ENCODE data around the gene SLC25A48.
A peak's percentile ranks its signal among the peaks of the same experiment; 100 is the strongest.

Gene SLC25A48

DNA sequence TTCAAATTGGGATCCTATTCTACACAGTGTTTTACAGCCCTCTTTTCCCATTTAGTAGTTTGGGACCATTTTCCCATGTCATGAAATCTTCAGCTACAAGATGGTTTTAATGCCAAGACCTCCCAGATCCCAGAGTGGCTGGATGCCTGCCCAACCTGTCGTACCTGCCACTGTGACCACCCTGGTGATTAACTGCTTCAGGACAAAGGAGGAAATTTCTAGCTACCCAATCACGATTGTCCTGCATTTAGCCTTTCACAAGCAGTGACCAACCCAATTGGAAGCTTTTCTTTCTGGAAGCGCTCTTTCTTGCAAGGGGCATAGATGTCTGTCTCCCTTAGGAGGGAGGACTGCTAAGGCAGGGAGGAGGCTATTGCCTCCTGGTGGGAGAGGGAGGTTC is 47.4 kb downstream of the SLC25A48 start:
- no peak for DNase-seq (ENCODE audit: low read depth)

DNA sequence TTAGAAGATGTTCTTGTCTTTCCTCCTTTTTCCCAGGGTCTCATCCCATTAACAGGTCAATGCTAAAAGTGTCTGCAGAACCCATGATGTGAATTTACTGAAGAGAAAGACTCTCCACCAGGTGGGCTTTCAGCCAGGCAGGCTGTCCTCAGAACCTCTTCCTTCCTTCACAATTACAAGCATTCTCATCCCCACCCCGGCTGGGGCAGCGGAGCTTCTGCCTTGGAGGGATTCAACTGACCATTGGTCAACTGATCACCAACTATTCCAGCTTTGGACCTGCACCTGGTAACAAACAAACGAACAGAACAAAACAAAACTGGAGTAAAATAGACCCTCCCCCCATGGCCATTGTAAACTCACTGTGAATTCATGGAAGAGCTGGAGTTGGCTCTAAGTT is 48.6 kb downstream of the SLC25A48 start:
- no peak for DNase-seq (ENCODE audit: low read depth)

DNA sequence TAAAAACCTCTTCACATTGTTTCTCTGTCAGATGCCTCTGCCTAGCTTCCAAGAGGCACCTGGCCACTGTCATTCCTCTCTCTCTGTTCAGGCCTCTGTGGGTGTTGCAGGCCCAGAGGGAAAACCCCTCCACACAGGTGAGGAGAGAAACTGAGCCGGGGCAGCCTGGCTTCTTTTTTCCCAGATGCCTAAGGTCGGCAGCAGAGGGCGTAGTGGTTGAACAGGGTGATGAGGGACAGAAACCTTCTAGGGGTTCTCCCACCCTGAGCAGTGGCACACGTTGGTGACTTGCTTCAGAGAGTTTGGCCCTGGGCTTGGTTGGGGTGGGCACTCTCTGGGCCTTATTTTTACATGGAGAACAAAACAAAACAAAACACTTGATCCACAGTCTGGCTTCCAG is 49.0 kb downstream of the SLC25A48 start:
- DNase-seq (ENCODE audit: low read depth) = no peak

DNA sequence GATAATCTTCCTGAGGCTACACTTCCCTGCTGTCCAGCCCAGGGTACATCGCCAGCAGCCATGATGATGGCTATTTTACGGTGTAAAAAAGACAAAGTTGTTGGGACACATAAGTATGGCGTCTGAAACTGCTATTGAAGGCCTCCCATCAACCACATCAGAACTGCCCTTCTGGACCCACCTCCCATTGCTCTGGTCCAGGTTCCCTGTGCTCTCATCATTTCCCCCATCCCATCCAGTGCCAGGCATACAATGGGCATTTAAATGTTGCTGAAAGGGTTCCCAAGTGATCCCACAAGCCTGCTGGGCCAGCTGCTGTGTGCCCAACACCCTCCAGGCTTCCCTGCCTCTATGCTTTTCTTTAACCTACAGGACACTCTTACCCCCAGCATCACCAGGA is 50.6 kb downstream of the SLC25A48 start:
- no peak for DNase-seq (ENCODE audit: low read depth)

DNA sequence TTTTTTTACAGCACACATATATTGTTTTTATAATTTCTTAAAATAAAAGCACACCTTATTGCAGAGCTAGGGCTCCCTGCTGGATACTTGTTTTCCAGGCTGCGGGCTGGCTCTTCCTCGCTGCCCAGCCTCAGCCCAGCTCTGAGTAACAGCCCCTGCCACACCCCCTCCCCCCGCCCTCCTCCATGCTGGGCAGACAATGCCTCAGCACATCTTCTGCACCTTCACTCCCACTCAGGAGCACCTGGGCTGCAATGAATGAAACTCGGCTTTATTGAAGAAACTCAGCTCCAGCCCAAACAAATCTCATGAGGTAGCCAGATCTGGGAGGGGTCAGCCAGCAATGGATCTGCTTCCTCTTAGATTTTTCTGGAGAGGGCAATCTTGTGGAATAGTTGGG is 51.7 kb downstream of the SLC25A48 start:
- no peak for DNase-seq (ENCODE audit: low read depth)

DNA sequence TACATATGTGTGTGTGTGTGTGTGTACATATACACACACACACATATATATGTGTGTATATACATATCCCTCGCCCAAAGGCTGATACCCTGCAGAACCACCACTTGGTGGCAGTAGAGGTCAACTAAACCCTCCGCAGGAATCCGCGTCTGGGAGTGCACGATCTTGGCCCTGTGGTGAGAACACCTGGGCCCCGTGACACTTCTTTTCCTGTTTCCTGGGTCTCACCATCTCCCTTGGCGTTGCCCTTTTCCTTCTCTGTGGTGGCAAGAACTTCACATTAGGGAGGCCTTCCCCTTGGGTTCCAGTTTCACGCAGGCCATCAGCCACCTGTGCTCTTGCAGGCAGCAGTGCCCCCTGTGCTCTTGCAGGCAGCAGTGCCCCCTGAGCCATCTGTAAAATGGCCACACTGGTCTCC is 53.0 kb downstream of the SLC25A48 start:
- DNase-seq (ENCODE audit: low read depth) = peak; percentile 17

DNA sequence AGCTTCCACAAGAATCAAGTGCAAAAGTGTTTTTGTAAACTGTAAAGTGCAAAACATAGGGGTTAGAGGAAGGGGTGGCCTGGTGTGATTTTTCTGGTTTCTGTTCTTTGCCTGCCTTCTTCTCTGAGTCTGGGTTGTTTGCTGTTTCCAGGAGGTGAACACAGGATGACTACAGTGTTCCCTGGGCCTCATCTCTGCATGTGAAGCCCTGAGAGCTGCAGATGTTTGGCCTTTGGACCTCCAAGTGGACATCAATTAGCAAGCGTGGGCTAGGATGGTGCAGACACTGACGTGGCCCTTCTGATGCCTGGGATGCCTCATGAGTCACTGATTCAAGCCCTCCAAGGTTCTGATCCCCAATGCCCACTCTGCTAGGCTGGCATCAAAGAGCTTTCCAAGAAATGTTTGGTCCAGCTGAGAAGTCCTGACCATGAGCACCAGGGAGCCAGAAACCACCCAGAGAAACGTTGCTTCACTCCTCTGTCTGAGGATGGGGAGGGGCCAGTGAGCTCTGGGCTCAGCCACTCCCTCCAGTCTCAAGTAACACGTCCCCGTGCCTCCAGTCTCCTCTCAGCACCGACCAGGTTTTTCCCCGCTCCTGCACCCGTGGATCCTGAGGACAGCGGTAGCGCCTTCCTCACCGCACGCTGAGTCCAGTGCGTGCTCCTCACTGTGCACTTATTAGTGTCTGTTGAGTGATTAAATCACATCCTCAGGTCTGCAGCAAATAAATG is 53.6 kb downstream of the SLC25A48 start:
- DNase-seq (ENCODE audit: low read depth) = no peak

DNA sequence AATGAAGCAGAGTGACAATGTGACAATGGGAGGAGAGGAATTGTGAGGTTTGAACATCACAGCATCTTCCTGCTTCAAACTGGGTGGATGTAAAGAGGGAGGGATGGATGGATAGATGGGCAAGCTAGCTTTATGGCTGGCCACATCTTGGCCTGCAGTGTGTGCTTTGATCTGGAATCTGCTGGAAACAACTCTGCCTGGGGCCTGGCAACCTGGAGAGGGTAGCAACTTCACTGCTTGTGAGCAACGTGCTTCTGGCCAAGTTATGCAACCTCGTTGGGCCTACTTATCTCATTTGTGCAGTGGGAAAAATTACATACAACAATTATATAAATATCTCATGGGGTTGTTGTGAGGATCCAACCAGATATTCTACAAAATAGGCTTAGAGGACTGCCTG is 55.8 kb downstream of the SLC25A48 start:
- no peak for DNase-seq (ENCODE audit: low read depth)

DNA sequence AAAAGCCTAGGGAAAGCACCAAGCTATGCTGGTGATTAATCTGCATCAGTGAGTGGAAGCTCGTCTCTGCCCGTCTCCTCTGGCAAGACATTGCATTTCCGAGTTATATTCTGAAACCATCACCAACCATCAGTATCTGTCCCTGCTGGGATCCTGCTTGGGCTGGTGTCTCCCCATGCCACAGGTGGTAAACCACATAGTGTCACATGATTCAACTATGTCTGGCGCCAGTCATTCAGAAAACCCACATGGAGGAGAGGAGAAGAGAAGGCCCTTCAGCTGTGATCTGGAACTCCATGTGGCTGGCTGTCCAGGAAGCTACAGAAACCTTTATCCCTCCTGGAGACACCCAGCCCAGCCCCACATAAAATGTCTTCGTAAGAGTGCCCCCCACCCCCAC is 56.4 kb downstream of the SLC25A48 start:
- DNase-seq (ENCODE audit: low read depth) = no peak

DNA sequence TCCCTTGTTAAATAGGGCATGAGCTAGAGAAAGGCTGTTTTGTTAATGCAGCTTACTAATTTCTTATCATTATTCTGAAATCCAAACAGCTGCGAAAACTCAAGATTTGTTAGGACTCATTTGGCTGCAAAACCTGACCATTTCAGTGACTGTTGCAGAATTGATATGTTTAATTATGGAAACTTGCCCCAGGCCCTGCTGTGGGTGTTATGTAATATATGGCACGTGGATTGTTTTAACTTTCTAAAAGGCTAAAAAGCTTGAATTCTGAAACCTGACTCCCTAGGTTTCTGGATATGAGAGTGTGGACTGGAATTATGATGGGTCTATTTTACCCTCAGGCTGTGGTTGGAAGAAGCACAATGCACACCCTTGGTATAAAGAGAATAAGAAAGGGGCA is 56.8 kb downstream of the SLC25A48 start:
- DNase-seq (ENCODE audit: low read depth) = no peak

DNA sequence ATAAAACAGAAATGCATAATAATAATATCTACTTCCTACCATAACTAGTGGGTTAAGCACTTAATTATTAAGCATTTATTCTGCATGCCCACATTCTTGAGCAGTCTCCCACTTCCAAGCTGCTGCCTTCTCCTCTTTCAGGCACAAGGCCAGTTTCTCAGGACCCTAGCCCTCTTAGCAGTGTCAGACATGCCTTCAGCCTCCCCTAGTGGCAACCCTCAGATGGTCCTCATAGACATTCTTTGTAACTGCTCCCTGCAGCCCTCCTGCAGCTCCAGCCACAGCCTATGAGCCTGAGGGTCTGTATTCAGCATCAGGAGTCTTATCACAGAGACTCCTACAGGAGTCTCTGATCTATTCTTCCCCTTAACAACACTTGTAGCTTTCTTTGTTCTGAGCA is 57.3 kb downstream of the SLC25A48 start:
- no peak for DNase-seq (ENCODE audit: low read depth)

DNA sequence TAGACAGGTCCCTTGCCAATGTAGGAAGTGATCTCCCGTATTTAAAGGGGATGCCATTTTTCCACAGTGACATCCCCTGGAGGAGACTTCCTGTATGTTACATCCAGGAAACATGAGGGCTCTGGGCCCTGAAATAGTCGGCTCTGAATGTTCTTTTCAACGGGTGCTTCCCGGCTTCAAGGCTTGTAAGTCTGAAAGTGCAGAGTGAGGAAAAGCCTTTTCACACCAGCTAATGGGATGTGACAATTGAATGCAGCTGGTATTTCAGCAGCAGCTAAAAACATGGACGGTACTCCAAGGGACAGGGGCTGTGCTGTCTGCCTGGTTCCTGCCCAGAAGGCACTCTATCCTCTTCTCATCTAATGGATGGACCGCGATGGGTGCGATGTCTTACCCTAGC is 59.8 kb downstream of the SLC25A48 start:
- DNase-seq (ENCODE audit: low read depth) = no peak

DNA sequence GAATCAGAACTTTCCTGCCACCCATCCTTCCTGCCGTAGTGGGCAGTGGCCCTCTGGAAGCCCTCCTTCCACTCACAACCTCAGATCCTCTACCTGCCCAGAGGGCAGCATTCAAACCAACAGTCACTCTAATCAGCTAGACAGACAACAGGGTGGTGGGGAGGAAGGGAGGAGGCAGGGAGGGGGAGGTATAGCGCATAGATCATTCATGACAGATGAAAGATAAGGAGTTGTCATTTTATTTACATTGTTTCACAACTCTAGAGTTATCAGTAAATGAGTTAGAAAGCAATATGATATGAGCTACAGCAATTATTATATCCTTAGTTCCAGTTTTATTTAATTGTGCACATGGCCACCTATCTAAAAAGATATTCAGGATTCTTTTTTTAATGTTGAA is 60.3 kb downstream of the SLC25A48 start:
- no peak for DNase-seq (ENCODE audit: low read depth)

DNA sequence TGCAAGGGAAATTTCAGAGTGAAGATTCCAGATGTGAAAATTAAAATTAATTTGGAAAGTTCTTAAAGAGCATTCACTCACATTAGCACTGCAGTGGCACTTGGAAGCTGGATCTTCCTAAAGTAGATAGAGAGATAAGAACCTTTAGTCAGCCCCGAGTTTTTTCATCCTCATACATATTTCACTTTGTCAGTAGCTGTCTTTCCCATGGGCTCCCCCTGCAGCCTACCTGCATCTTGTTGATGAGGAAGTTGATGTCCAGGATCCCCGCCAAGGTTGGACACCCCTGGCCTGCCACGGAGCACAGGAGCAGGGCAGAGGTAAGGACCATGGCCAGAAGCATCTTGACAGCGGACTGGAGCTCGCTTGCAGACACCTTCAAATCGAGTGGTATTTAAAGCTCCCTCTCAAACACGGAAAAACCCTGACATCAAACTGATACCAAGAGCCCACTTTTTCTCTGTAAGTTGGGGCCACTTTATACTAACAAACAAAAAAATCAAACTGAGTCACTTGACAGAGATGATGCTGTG is 61.1 kb downstream of the SLC25A48 start, which contains the start of gene IL9:
Gene IL9 (minus strand): TSS at position 368 of the 533 bp plus-strand sequence. CDS start 25 bp downstream, at position 343.
- no peak for DNase-seq (ENCODE audit: low read depth)

DNA sequence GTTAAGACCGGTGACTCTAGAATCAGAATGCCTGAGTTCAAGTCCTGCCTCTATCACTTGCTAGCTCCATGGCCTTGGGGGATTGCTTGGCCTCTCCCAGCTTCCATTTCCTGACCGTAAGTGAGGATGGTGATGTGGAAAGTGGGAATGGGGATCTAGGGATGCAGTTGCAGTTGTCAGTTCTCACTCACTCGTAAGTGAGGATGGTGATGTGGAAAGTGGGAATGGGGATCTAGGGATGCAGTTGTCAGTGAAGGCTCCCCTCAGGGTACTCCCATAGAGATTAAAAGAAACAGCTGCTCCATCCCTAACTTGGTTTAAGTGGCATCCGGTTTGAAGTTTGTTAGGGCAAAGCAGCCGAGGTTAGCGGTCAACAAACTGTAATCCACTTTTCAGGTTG is 64.2 kb downstream of the SLC25A48 start:
- no peak for DNase-seq (ENCODE audit: low read depth)

DNA sequence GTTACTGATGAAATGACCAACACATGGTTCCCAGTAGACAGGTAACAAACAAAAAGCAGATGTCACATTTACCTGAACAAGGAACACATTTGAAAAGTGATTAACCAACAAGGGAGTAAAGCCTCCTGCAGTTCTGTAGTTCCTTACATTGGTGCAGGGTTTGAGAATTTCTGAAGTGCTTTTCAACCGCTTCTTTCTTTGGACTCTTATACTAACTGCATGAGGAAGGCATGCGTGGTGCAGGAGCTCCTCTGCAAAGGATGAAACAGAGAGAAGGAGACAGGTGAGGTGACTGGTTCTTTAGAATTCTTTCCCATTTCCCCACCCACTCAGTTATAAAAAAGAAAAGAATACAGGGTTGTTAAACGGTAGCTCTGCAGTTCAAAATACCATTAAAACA is 65.8 kb downstream of the SLC25A48 start:
- no peak for DNase-seq (ENCODE audit: low read depth)

DNA sequence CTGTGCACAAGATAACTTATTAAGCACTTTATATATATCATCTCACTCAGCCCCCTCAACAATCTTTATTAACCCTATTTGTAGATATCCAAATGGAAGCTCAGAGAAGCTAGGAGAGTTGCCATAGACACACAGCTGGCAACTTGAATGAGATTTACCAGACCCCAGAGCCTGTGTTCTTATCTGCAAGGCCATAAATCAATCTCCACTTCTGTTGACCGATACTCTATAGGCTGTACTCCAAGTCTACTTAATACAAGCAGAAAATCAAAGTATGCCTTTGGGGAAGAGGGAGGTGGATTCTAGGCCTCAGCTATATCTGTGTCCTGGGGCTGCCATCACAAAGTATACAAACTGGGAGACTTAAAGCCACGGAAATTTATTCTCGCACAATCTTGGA is 67.2 kb downstream of the SLC25A48 start:
- no peak for DNase-seq (ENCODE audit: low read depth)

DNA sequence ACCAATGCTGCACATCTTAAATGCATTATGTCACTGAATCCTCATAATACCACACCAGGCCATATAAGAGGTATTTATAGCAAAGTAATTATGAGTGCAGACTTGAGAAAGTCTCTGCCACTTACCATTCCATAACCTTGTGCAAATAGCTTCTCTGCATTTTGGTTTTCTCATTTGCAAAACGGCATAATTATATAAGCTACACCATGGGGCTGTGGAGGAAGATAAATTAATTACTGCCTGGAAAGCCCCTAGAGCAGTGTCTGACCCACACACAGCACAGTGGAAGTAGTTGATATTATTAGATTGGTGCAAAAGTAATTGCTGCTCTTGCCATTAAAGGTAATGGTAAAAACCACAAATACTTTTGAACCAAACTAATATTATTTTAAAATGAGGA is 70.7 kb downstream of the SLC25A48 start:
- DNase-seq (ENCODE audit: low read depth) = no peak

DNA sequence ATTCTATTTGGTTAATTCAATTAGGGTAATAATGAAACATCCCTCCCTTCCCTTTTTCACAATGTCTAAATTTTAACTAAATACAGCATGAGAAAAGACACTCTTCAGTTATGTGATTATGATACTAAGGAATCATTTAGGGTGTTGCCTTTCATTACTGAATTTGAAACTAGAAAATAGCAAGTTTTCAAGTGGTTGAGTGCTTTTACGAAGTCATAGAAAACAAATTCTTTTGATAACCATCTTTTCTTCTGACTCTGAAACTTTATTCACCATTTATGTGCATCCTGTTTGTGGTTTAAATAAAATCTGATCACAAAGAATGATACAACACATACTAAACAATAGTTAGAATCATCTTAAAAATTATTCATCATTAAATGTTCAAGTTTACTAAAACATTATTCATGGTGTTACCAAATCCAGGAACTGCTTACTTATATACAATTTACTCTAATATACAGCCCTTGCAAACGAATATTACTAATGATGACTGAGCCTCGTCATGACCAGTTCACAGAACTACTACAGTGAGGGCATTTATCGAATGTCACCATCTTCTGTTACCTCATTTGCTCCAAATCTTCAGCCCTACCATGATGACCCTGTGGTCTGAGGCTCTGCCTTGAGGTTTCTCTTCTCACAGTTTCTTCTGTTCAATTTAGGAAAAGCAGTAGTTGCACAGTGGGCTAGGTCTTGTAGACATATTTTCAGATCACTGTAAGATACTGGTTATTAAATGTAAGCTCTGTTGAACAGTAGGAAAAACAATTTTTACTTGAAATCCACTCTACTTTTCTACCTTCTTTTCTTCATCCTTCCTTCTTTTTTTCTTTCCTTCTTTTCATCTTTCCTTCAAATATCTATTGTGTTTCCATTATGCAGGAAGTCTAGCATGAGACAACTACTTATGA is 79.5 kb downstream of the SLC25A48 start:
- DNase-seq (ENCODE audit: low read depth) = no peak

DNA sequence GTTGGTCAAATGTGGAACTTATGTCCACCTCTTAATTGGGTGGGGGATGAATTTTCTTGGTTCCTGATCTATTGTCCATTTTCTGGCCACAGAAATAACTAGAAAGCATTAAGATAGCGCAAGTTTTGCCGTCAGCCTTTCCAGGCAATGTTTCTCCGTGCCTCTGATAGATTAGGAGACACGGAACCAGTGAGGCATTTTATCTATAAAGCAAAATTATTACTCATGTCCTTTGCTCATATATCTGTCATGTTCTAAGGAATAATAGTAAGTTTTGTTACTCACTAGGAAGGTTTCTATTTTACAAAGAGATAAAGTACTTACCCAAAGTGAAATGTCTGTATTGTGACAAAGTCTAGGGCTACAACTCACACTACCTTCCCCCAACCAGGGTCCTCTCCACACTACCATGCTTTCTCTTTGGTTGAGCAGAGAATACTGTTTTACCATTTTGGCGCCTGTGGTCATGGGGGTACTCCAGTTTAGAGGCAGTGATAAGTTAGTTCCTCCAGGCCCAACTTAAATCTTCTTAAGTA is 81.1 kb downstream of the SLC25A48 start:
- DNase-seq (ENCODE audit: low read depth) = no peak

DNA sequence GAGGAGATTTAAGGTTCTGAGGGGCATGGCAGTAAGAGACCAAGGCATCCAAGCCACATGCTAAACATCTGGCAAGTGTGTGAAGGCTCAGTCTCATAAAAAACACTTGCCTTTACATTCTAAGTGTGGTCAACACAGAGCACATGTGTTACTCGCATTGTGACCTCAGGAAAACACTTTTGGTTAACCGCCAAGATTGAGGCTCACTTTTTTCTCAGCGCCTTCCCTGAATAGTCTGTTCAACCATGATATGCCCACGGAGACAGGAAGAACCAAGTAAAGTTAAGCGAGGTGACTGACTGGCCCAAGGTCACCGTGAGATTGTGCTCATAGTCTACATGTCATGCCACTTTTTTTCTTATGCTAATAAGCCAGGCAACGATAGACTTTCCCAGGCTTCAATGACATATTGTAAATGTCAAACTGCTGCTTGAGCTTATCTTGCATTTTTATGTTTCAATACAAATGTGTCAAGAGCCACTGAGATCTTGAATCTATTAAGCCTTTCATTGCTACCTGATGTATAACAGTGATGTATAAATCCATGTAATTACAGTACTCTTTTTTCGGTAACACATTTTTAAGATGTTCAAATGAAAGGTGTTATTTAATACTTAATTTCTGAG is 82.3 kb downstream of the SLC25A48 start:
- no peak for DNase-seq (ENCODE audit: low read depth)

DNA sequence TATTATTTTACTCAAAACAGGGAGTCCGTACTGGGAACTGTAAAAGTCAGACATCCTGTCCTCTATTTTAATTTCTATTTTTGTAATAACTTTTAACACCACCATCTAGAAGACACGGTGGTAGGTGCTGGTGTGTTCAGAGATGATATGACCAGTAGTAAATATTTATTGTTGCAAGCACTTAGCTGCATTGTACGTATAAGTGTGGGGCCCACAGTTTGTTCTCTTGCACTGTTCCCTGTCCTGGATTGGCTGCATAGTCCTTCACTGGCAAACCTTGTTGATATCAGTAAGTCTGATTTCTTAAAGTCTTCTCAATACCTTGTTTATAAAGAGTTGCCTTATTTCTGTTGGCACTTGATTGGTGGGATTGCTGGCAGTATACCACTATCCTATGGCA is 85.7 kb downstream of the SLC25A48 start:
- no peak for DNase-seq (ENCODE audit: low read depth)
